GM21723 (cell line): Measurements from ENCODE around the gene PSPN.

ENCODE experiments used
- ATAC-seq: cut with Tn5 transposase; IDR thresholded peaks from one replicate; pipeline ENCODE4 v1.9.1; 2021; ENCODE audit warnings: mild to moderate bottlenecking, moderate library complexity; ENCODE audit not compliant: unreplicated experiment

Gene PSPN

GRCh38 chr19:6375411-6376010 is at the start of gene PSPN:
TSS of gene PSPN (minus strand) at chr19:6375933. CDS start at chr19:6375849, 84 bp downstream.
- ATAC-seq = no peak

- ATAC-seq = peak; percentile 85
Measured at GRCh38 chr19:6424939-6425731, 49.4 kb upstream of the PSPN start.

DNA sequence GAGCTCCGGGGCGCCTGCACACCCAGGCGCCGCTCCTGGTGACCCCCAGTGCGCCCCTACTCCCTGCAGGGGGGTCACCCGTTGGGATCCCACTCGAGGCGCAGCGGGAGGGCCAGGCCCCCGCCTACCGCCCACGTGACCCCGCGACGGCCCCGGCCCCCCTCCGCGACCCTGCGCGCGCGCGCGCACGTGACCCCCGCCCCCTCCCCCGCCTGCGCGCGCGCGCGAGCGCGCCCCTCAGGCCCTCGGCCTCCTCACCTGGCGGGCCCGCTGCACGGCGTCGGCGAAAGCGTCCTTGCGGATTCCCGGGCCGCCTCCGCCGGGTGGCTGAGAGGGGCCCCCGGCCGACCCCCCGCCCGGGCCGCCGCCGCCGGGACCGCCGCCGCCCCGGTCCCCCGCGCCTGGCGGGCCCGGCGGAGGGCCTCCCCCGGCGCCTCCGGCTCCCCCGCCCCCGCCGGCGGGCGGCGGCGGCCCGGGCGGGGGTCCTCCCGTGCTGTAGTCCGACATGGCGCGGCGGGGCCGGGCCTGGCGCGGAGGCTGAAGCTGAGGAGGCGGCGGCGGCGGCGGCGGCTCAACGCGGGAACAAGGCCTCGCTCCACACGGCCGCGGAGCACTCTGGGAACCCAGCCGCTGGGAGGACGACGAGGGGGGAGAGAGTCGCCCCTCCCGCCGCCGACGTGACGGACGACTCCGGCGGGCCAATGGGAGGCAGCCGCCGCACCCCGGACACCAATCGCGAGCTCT is 48.6 kb upstream of the PSPN start, which contains the start of gene KHSRP:
KHSRP (minus strand) TSS at position 617 of the 744 bp plus-strand sequence; CDS start at position 507, 110 bp downstream.
- no peak for ATAC-seq

DNA sequence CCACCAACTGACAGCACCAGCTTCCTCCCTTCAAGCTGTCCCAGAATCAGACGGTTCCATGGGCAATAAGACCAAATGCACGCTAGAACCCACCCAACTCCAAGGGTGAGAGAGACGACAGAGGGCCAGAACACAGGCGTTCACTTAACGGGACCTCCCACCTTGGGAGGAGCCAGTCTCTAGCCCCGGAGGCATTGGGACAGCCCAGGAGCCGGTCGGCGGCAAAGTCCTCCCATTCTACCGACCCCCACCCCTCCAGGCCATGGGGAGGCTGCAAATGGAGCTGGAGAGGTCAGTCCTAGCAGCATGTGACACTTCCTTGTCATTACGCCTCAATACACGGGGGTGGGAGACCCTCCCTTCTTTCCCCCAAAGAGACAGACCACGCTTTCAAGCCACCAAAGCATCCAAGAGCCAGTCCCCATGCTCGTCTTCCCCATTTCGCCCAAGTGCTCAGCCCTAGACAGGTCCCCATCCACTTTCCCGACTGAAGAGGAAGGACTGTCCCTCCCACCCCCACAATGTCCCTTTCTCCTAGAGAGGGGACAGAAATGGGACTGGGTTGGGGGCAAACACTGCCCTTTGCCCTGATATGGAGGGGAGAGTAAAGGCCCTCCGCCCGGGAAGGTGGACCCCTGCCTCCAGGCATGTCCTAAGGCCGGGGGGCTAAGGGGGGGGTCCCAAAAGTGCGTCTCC is 47.9 kb upstream of the PSPN start:
- ATAC-seq = no peak

- ATAC-seq = no peak
Measured at GRCh38 chr19:6421075-6422014, 45.6 kb upstream of the PSPN start.

DNA sequence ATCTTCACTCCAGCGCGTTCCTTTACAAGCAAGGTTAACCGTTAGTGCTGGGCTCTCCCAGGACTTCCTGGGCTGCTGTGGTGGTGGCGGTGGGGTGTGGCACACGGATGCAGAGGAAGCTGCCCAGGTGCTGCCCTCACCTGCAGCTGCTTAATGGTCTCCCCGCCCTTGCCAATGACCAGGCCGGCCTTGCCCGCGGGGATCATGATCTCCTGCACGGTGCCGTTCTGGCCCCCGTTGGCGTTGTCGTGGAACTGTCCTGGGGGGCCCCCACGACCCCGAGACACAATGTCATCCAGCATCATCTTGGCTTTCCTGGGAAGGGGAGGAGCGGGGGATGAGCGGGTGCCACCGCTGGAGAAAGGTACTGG is 42.8 kb upstream of the PSPN start:
- no peak for ATAC-seq

GRCh38 chr19:6417713-6418561 is 42.2 kb upstream of the PSPN start:
- no peak for ATAC-seq

GRCh38 chr19:6416658-6417405 is 41.1 kb upstream of the PSPN start:
- ATAC-seq = no peak

- ATAC-seq = no peak
Measured at GRCh38 chr19:6415591-6416190, 40.0 kb upstream of the PSPN start.

- no peak for ATAC-seq
Measured at GRCh38 chr19:6414793-6415590, 39.3 kb upstream of the PSPN start.

- no peak for ATAC-seq
Measured at GRCh38 chr19:6413721-6414643, 38.2 kb upstream of the PSPN start.

- no peak for ATAC-seq
Measured at GRCh38 chr19:6413291-6413690, 37.6 kb upstream of the PSPN start.

- no peak for ATAC-seq
Measured at GRCh38 chr19:6412447-6413091, 36.8 kb upstream of the PSPN start.

- no peak for ATAC-seq
Measured at GRCh38 chr19:6412061-6412446, 36.3 kb upstream of the PSPN start.

DNA sequence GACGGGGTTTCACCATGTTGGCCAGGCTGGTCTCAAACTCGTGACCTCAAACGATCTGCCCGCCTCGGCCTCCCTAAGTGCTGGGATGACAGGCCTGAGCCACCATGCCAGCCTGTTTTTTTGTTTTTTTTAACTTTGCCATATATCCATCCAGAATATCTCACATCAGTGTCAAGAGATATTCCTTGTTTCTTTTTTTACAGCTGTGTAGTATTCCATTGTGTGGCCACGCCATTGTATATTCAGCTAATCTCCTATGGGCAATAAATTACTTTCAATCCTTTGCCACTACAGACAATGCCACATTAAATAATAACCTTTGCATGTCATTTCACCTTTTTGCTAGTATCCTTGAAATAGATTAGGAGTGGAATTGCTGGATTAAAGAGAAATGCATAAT is 33.6 kb upstream of the PSPN start:
- ATAC-seq = no peak

GRCh38 chr19:6406401-6406800 is 30.7 kb upstream of the PSPN start:
- no peak for ATAC-seq
